GM06990 (cell line): ENCODE measurements around the gene RAB3D.
A peak's percentile ranks its signal among the peaks of the same experiment; 100 is the strongest.

ENCODE experiments used
- DNase-seq: peaks from one replicate; pipeline ENCODE4 v3.0.0-alpha.2; 2011; ENCODE audit not compliant: insufficient read length; ENCODE audit errors: extremely low read depth
- H3K27me3 ChIP-seq: replicated peaks from 2 replicates; pipeline ENCODE4 v1.6.0; 2011; ENCODE audit warnings: low read length; ENCODE audit not compliant: control insufficient read depth, insufficient read depth
- H3K36me3 ChIP-seq: 2 replicates; pipeline ENCODE4 v1.5.1; 2011; ENCODE audit warnings: low read length; ENCODE audit not compliant: control insufficient read depth, insufficient read depth
- H3K4me3 ChIP-seq: replicated peaks from 2 replicates; pipeline ENCODE4 v1.5.1; 2011; ENCODE audit warnings: low read depth, mild to moderate bottlenecking, control low read depth, low read length
- TF ChIP-seq, protein P1 (sequence below): IDR thresholded peaks from 2 replicates; pipeline ENCODE4 v1.5.1; 2011; ENCODE audit warnings: low read length, control low read depth, mild to moderate bottlenecking, inconsistent platforms; ENCODE audit not compliant: insufficient read depth, poor library complexity, severe bottlenecking

Gene RAB3D

DNA sequence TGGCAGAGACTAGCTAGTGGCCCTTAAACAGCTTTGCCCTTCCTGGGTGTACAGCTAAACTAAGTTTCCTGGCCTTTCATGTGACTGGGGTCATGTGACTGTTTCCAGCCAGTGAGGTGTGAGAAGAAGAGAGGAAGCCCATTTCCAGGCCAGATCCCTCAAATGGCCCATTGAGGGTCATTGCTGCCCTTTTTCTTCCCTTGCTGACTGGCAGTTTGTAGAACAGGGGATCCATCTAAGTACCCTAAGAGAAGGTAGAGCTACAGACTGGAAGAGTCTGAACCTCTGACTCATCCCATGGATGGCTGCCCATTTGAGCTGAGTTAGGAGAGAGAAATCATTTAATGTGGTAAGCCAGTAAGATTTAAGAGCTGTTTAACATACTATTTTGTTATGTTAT is 37.8 kb upstream of the RAB3D start:
- DNase-seq = no peak
- H3K4me3 ChIP-seq = no peak overlapping the region
- H3K27me3 ChIP-seq = no peaks in the 10 kb centered on the region
- H3K36me3 ChIP-seq = no peaks in the 10 kb centered on the region; the same call in 1 of the 2 replicates
- TF ChIP-seq, protein P1, sequence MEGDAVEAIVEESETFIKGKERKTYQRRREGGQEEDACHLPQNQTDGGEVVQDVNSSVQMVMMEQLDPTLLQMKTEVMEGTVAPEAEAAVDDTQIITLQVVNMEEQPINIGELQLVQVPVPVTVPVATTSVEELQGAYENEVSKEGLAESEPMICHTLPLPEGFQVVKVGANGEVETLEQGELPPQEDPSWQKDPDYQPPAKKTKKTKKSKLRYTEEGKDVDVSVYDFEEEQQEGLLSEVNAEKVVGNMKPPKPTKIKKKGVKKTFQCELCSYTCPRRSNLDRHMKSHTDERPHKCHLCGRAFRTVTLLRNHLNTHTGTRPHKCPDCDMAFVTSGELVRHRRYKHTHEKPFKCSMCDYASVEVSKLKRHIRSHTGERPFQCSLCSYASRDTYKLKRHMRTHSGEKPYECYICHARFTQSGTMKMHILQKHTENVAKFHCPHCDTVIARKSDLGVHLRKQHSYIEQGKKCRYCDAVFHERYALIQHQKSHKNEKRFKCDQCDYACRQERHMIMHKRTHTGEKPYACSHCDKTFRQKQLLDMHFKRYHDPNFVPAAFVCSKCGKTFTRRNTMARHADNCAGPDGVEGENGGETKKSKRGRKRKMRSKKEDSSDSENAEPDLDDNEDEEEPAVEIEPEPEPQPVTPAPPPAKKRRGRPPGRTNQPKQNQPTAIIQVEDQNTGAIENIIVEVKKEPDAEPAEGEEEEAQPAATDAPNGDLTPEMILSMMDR = no peak

DNA sequence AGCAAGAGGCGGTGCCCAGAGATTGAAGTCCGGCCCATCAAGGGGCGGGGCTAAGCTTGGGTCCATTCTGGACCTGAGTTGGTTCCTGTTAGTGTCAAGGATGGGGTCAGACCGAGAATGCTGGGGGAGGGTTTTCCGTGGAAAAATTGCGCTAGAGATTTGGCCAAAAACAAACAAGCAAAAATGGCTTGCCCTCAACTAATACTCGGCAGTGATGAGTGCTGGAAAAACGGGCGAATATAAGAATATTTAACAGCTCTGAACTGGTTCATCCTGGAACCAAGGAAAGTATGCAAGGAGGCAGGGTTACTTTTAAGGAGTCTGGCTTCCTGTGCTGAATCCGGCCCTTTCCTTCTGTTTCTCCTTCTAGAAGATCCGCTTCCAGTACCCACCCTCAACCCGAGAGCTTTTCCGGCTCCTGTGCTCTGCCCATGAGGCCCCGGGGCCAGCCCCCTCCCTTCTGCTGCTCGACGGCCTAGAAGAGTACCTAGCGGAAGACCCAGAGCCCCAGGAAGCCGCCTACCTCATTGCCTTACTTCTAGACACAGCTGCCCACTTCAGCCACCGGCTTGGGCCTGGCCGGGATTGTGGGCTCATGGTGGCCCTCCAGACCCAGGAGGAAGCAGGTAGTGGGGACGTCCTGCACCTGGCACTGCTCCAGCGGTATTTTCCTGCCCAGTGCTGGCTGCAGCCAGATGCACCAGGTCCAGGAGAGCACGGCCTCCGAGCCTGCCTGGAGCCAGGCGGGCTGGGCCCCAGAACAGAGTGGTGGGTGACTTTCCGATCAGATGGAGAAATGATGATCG is 35.9 kb upstream of the RAB3D start:
- no peaks in the 10 kb centered on the region for H3K27me3 ChIP-seq
- H3K36me3 ChIP-seq = no peaks in the 10 kb centered on the region; the same call in 1 of the 2 replicates
- H3K4me3 ChIP-seq = peak overlapping the region; percentile 64
- TF ChIP-seq, protein P1 = no peak
- DNase-seq = peak; percentile 76

DNA sequence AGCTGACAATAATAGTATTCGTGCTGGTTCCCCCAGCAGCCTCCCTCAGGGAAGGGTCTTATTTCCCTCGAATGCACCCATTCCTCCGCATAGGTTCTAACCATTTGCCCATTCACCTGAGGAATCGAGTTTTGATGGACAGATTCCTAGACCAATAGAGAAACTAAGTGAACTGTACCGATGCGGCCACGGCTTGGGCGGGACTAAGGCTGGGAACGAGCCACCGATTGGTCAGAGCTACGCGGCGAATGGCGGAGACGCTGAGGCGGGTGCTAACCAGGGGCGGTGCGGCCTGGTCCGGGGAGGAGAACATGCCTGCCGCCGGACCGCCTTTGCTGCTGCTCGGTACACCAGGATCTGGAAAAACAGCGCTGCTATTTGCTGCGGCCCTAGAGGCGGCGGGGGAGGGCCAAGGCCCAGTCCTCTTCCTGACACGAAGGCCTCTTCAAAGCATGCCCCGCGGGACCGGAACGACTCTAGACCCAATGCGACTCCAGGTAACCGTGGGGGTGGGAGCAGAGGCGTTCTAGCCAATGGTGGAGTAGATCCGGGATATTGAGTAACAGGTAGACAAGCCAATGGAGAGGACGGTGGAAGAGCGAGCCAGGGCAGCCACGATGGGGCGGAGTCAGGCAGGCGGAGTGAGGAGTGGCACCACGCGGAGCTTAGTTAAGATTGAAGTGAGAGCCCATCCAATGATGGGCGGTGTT is 35.1 kb upstream of the RAB3D start, which contains the start of gene SWSAP1:
Gene SWSAP1 (plus strand): TSS at position 234 of the 710 bp plus-strand sequence. CDS start 15 bp downstream, at position 249.
- no peaks in the 10 kb centered on the region for H3K27me3 ChIP-seq
- TF ChIP-seq, protein P1 = no peak
- peak; percentile 99 for DNase-seq
- peak within 1 kb of the TSS; percentile 72 for H3K4me3 ChIP-seq
- no peaks in the 10 kb centered on the region; the same call in 1 of the 2 replicates for H3K36me3 ChIP-seq

DNA sequence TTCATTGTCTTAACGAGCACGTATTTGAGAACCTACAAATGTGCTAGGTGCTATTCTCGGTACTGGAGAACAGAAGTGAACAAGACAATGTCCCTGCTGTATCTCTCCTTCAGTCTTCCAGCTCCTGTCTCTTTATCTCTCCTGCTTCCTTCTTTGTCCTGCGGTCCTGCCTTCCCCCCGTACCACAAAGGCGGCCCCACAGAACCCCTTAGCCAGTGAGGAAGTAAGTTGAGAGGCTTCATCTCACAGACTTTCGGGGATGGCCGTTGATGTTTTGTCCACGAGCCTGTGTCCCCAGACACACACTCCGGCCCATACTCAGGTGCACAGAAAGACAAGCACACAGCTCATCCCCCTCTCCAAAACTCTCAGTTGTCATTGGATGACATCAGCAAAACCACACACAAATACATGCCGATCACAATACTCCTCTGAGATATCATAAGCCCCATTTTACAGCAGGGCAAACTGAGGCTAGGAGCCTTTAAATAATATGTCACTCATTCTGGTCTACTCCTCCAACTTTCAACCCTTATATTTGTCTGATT is 34.5 kb upstream of the RAB3D start:
- Histone ChIP-seq H3K36me3 (no peaks in the 10 kb centered on the region; the same call in none of the 2 replicates), H3K4me3 (peak overlapping the region; percentile 72), H3K27me3 (no peaks in the 10 kb centered on the region)
- TF ChIP-seq, protein P1 = no peak
- no peak for DNase-seq

DNA sequence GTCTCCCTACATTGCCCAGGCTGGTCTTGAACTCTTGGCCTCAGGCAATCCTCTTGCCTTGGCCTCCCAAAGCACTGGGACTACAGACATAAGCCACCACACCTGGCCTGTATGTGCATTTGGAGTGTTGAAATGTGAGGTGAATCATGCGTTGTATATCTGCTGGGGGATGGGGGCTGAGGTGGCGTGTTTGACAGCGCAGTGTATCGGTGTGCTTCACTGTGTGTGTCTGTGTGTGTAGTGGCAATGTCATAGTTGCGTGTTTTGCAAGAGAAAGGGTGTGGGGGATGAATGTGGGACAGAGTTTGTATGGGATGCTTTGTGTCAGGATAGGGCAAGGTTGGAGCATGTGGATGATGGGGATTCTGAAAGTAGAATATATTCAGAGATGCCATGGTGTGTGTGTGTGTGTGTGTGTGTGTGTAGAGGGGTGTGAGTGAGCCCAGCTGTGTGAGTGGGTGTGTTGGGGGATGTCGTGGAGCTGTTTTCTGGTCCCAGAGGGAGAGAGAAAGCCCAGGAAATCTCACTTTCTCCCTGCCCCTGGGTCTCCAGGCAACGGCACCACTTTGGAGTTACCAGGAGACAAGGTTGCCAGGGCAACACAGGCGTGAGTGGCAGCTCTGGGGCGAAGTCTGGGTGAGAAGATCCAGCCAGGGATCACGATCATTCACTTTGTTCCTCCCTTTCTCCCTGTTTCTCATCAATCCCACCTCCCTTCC is 33.9 kb upstream of the RAB3D start:
- H3K4me3 ChIP-seq = peak overlapping the region; percentile 72
- no peaks in the 10 kb centered on the region; the same call in none of the 2 replicates for H3K36me3 ChIP-seq
- no peaks in the 10 kb centered on the region for H3K27me3 ChIP-seq
- DNase-seq = no peak
- TF ChIP-seq, protein P1 = no peak
